GM23248 (cell line): ENCODE measurements around the gene TNFSF13.

Source experiments
- EZH2 ChIP-seq: fragments of 200-600 bp; sonication (generic); IDR thresholded peaks from 2 replicates; pipeline ENCODE4 v1.6.1; 2018; ENCODE audit warnings: antibody characterized with exemption, mild to moderate bottlenecking; ENCODE audit not compliant: insufficient read depth, poor library complexity, severe bottlenecking
- EZH2phosphoT487 ChIP-seq: fragments of 200-600 bp; sonication (generic); IDR thresholded peaks from 2 replicates; pipeline ENCODE4 v1.6.1; 2018; ENCODE audit warnings: antibody characterized with exemption, moderate library complexity, mild to moderate bottlenecking, low read depth; ENCODE audit not compliant: insufficient read depth

DNA sequence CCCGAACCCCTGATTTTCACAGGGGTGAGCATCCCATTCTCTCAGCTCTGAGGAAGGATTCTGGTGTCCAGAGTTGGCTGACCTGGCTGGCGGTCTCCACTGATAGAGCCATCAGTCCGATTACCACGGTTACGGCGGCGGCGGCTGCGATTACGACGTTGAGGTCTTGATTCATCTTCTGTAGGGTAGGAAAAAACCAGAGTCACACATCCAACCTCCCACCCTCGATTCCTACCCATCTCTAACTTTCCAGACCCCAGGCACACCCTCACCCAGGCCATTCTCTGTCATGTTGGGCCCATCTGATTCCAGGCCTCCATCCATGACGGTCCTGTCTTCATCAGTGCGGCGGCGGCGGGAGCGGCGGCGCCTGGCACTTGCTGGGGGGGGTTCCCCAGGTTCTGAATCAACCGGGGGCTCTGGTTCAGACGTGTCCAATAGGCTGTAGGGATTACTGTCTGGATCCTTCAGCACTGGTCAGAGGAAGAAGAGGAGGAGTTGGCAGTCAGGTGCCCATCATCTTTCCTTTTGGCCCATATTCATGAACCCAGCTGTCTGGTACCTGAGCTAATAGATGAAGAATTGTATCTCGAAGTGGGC is 34.0 kb downstream of the TNFSF13 start:
- TF ChIP-seq EZH2 (no peak), EZH2phosphoT487 (no peak)
